Effector memory CD4-positive, alpha-beta T cell (primary cell): ENCODE results near the gene VCPKMT.

Experiments
- DNase-seq, 3 donors: peaks; one replicate each; pipeline ENCODE4 v3.0.0-alpha.2; 2020
- H3K27ac ChIP-seq: 2 replicates; pipeline ENCODE4 v1.7.0; 2013; ENCODE audit warnings: mild to moderate bottlenecking, low read length, moderate library complexity; ENCODE audit not compliant: insufficient read depth, poor library complexity, severe bottlenecking
- H3K27me3 ChIP-seq: replicated peaks from 2 replicates; pipeline ENCODE4 v1.7.0; 2013; ENCODE audit warnings: mild to moderate bottlenecking, low read length; ENCODE audit not compliant: insufficient read depth, control insufficient read depth, poor library complexity, severe bottlenecking
- H3K36me3 ChIP-seq: 2 replicates; pipeline ENCODE4 v1.7.0; 2013; ENCODE audit warnings: mild to moderate bottlenecking, low read length, moderate library complexity; ENCODE audit not compliant: control insufficient read depth, insufficient read depth
- H3K4me1 ChIP-seq: 2 replicates; pipeline ENCODE4 v1.7.0; 2013; ENCODE audit warnings: low read length, mild to moderate bottlenecking; ENCODE audit not compliant: control insufficient read depth, insufficient read depth, poor library complexity, severe bottlenecking
- H3K4me3 ChIP-seq: 2 replicates; pipeline ENCODE4 v1.7.0; 2013; ENCODE audit warnings: low read length, low read depth, mild to moderate bottlenecking; ENCODE audit not compliant: insufficient read depth, poor library complexity, severe bottlenecking
- H3K9me3 ChIP-seq: 2 replicates; pipeline ENCODE4 v1.7.0; 2013; ENCODE audit warnings: mild to moderate bottlenecking, low read length, moderate library complexity; ENCODE audit not compliant: control insufficient read depth

Gene VCPKMT

GRCh38 chr14:50070230-50070629 is 46.1 kb downstream of the VCPKMT start:
- peaks cover 7% of the 10 kb centered on the region for H3K4me1 ChIP-seq

DNA sequence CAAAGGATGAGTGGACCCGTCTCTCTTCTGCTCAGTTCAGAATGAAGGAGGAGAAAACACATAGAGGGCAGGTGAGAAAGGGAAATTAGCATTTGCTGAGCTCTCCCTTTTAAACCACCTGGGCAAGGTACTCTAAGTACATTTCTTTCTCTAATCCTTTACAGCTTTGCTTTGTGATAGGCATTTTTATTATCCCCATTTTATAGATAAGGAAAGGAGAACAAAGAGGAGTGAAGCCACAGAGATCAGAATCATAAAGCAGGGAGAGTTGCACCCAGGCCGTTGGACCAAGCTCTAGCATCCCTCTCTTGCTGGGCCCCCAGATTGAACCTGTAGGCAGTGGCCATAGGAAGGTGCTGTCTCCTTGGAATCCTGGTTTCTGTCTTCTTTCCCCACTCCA is 47.0 kb downstream of the VCPKMT start:
- Histone ChIP-seq H3K27ac (no peak overlapping the region), H3K4me3 (no peak overlapping the region), H3K27me3 (no peaks in the 10 kb centered on the region), H3K36me3 (no peaks in the 10 kb centered on the region), H3K4me1 (peaks cover 15% of the 10 kb centered on the region), H3K9me3 (no peaks in the 10 kb centered on the region)
- DNase-seq, result no peak

More at GRCh38 chr14:50070230-50070629, 46.1 kb downstream of the VCPKMT start:
- Histone ChIP-seq H3K27ac (no peak overlapping the region), H3K27me3 (no peaks in the 10 kb centered on the region), H3K9me3 (no peaks in the 10 kb centered on the region), H3K4me3 (no peak overlapping the region), H3K36me3 (no peaks in the 10 kb centered on the region)
- no peak for DNase-seq

GRCh38 chr14:50068496-50068895 is 47.9 kb downstream of the VCPKMT start:
- no peak for DNase-seq
- no peaks in the 10 kb centered on the region for H3K9me3 ChIP-seq
- H3K4me1 ChIP-seq, result peaks cover 23% of the 10 kb centered on the region
- no peak overlapping the region for H3K4me3 ChIP-seq
- no peak overlapping the region for H3K27ac ChIP-seq
- H3K27me3 ChIP-seq, result no peaks in the 10 kb centered on the region
- no peaks in the 10 kb centered on the region for H3K36me3 ChIP-seq

DNA sequence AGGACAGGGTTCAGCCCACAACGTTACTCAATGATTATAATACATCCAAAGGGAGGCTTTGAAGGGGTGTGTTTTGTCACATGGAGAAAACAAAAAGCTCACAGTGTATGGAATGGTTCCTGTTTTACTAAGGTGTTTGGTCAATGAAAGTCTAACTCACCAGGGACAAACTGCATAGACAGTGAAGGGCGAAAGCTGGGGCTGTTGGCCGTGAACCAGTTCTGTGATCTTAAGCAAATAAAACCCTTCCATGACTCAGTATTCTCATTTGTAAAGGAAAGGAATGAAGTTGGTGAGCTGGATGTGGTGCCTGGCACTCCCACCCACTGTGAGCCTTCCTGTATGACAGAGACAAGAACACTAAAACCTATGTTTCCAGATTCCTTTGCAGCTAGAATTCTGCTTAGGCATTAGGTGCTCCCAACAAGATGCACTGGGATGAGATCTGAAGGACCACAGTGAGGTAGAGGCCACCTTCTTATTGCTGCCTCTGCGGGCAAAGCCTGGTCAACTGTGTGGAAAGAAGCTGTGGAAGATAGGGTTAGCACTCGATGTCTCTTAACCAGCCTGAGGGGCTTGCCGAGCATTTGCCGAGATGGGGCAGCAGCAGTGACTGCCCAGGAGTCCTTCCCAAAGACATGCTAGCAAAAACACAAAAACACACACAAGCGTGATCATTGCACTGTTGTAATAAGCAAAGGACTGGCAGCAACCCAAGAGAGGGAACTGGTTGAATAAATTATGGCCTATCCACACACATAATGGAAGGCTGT is 48.5 kb downstream of the VCPKMT start:
- Histone ChIP-seq H3K36me3 (no peaks in the 10 kb centered on the region), H3K9me3 (no peaks in the 10 kb centered on the region), H3K27me3 (no peaks in the 10 kb centered on the region), H3K4me3 (no peak overlapping the region), H3K27ac (no peak overlapping the region), H3K4me1 (peaks cover 29% of the 10 kb centered on the region)
- no peak for DNase-seq

DNA sequence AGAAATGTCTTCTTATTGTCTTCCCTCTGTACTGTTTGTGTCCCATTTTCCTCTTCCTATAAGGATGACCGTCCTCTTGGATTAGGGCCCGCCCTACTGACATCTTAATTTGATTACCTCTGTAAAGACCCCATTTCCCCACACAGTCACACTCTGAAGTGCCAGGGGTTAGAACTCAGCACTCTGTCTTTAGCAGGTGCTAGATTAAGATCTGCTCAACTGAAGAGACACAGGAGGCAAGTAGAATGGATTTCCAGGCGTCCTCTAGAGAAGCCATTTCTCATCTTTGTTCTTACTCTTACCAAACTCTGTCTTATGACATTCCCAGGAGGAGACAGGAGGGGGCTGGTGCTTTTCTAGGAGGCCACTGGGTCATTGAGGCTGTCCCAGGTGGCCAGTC is 50.8 kb downstream of the VCPKMT start:
- Histone ChIP-seq H3K4me3 (no peak overlapping the region), H3K27me3 (no peaks in the 10 kb centered on the region), H3K27ac (peak overlapping the region; percentile 95), H3K9me3 (no peaks in the 10 kb centered on the region), H3K36me3 (no peaks in the 10 kb centered on the region), H3K4me1 (peaks cover 51% of the 10 kb centered on the region)
- no peak for DNase-seq

DNA sequence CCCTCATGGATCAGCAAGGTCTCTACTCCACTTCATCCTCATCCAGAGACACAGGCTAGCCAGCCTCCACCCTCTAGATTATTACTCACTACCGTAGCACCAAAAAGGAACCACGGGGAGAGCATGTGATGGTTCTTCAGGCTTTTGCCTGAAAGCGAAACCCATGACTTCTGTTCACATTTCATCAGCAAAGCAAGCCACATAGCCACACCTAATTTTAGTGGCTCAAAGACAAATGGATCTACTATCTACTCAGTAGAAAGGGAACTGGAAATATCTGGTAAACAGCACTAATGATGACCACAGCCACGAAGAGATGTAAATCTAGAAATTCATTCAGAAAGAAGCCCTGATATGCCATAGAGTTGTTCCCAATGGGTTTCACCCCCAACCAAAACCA is 51.4 kb downstream of the VCPKMT start:
- DNase-seq, result peak; percentile 37 to 44 (median 42)
- Histone ChIP-seq H3K4me3 (no peak overlapping the region), H3K4me1 (peaks cover 57% of the 10 kb centered on the region)

DNA sequence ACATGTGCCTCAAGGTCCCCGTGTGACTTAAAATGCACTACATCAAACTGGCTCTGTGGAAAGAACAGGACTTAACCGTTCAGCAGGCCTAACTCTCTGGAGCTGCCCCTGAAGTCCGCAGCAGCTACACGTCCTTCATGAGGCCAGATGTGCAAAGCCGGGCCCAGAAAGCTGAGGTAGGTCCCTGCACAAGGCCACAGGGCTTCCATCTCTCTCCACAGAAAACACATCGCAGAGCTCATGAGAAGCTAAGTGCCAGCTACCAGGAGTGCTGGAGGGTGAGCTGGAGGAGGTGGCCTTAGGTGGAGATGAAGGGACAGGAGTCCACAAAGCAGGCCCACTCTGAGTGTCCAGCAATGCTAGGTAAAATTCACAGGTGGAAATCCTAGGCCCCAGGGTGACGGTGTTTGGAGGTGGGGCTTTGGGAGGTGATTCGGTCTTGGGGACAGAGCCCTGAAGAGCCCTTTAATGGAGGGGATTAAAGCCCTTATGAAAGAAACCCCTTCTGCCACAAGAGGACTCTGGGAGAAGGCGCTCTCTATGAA is 52.4 kb downstream of the VCPKMT start:
- Histone ChIP-seq H3K27ac (peak overlapping the region; percentile 95), H3K36me3 (no peaks in the 10 kb centered on the region), H3K27me3 (no peaks in the 10 kb centered on the region), H3K4me3 (no peak overlapping the region), H3K9me3 (no peaks in the 10 kb centered on the region), H3K4me1 (peaks cover 58% of the 10 kb centered on the region)
- DNase-seq, result no peak

More for the DNA sequence above, 51.4 kb downstream of the VCPKMT start:
- Histone ChIP-seq H3K36me3 (no peaks in the 10 kb centered on the region), H3K27ac (peak overlapping the region; percentile 95), H3K9me3 (no peaks in the 10 kb centered on the region), H3K27me3 (no peaks in the 10 kb centered on the region)

- Histone ChIP-seq H3K27ac (peak overlapping the region; percentile 95), H3K4me3 (peak overlapping the region; percentile 38), H3K27me3 (no peaks in the 10 kb centered on the region), H3K4me1 (peaks cover 58% of the 10 kb centered on the region), H3K9me3 (no peaks in the 10 kb centered on the region), H3K36me3 (no peaks in the 10 kb centered on the region)
- DNase-seq, result peak; percentile 70 to 80 (median 72)
Observed at GRCh38 chr14:50062438-50063085, 53.8 kb downstream of the VCPKMT start.

DNA sequence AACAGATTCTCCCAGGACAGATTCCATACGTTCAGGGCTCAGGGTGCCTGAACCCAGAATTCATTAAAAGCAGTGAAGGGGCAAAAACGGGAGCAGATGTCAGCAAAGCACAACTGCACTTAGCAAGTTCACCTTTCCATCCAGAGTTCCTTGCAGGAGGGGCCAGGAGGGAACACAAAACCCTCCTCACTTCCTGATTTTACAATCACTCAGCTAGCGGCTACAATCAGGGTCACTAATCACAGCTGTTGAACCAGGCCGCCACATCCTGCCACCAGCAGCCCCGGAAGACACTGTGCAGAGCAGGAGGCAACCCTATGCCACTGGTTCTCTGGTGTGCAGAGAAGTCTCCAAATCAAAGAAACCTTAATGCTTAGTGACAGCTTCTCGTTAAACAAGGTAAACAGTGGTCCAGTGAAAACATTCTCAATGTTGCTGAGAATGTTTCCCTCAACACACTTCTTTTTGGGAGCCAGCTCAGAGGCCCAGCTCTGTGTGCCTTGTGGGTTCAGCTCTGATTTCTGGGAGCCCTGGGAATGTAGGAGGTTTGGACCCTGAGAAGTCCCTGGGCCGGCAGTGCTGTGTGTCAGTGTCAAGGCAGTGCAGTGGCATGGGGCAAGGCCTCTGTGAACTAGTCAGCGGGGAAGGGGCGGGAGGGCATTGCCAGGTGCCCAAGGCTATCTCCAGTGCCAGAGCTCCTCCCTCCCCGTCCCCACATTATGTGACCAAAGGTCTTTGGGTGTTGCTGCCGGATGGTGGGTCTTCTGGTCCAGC is 54.5 kb downstream of the VCPKMT start:
- Histone ChIP-seq H3K4me3 (peak overlapping the region; percentile 38), H3K4me1 (peaks cover 58% of the 10 kb centered on the region), H3K9me3 (no peaks in the 10 kb centered on the region), H3K27me3 (no peaks in the 10 kb centered on the region), H3K36me3 (no peaks in the 10 kb centered on the region), H3K27ac (peak overlapping the region; percentile 95)
- DNase-seq, result peak; percentile 54 to 62 (median 55)
